Stimulated activated naive CD8-positive, alpha-beta T cell treated with anti-CD3 and anti-CD28 coated beads, Interleukin-15, amount 100 ng/mL, for 72 hours (primary cell): Measurements from ENCODE around the gene LILRB4.
"Not testable (repeated sequence)": the region's sequence is repeated elsewhere in the genome, so short reads cannot be mapped to it uniquely, and the experiment has no call there.

Experiments used
- ATAC-seq: fragments of 150-1000 bp; cut with Tn5 transposase; 2 replicates; pipeline ENCODE4 v1.10.0; 2021; ENCODE audit warnings: mild to moderate bottlenecking, moderate library complexity
- DNase-seq, 2 donors: peaks; one replicate each; pipeline ENCODE4 v3.0.0; 2021 to 2022
- H3K27ac Mint-ChIP-seq, 2 donors: one replicate each; pipeline ENCODE4 v1.8.0; 2022; ENCODE audit warnings: mild to moderate bottlenecking in 2 of 2, mixed read lengths in 2 of 2, moderate library complexity in 2 of 2
- H3K27me3 Mint-ChIP-seq: one replicate; pipeline ENCODE4 v1.8.0; 2022; ENCODE audit warnings: mixed read lengths
- H3K4me1 Mint-ChIP-seq: one replicate; pipeline ENCODE4 v1.8.0; 2022; ENCODE audit warnings: mild to moderate bottlenecking, mixed read lengths
- H3K4me3 Mint-ChIP-seq, 2 donors: one replicate each; pipeline ENCODE4 v1.8.0; 2022; ENCODE audit warnings: mild to moderate bottlenecking in 2 of 2, mixed read lengths in 2 of 2, moderate library complexity in 1 of 2
- H3K9me3 Mint-ChIP-seq, 2 donors: one replicate each; pipeline ENCODE4 v1.8.0; 2022; ENCODE audit warnings: mixed read lengths in 2 of 2

Gene LILRB4

GRCh38 chr19:54697716-54698115, 34.9 kb downstream of the LILRB4 start:
- ATAC-seq, H3K9me3 Mint-ChIP-seq, H3K4me3 Mint-ChIP-seq, DNase-seq, H3K4me1 Mint-ChIP-seq, H3K27ac Mint-ChIP-seq: not testable (repeated sequence)
- H3K27me3 Mint-ChIP-seq: peaks cover 42% of the 10 kb centered on the region

GRCh38 chr19:54704928-54705327, 42.1 kb downstream of the LILRB4 start:
- no peak for ATAC-seq
- peak overlapping the region in 1 of 2 donors; percentile 77 for H3K27ac Mint-ChIP-seq
- peaks cover 19% of the 10 kb centered on the region for H3K4me1 Mint-ChIP-seq

GRCh38 chr19:54707962-54708361, 45.2 kb downstream of the LILRB4 start:
- Mint-ChIP-seq H3K4me3 (no peak overlapping the region), H3K27ac (peak overlapping the region in 1 of 2 donors; percentile 46), H3K27me3 (peaks cover 13% of the 10 kb centered on the region), H3K9me3 (no peaks in the 10 kb centered on the region), H3K4me1 (peaks cover 26% of the 10 kb centered on the region)
- peak; percentile 72 for ATAC-seq
- DNase-seq: peak in 1 of 2 donors; percentile 22

More at GRCh38 chr19:54704928-54705327, 42.1 kb downstream of the LILRB4 start:
- no peak for DNase-seq
- H3K4me3 Mint-ChIP-seq: no peak overlapping the region
- peaks cover 14% of the 10 kb centered on the region for H3K27me3 Mint-ChIP-seq
- no peaks in the 10 kb centered on the region for H3K9me3 Mint-ChIP-seq

GRCh38 chr19:54708781-54709180, 46.0 kb downstream of the LILRB4 start:
- Mint-ChIP-seq H3K4me3 (no peak overlapping the region), H3K27me3 (peaks cover 20% of the 10 kb centered on the region)
- no peak for ATAC-seq

GRCh38 chr19:54709212-54709948, 46.6 kb downstream of the LILRB4 start:
- ATAC-seq (no peak), DNase-seq (no peak)
- Mint-ChIP-seq H3K9me3 (no peaks in the 10 kb centered on the region), H3K4me3 (no peak overlapping the region), H3K4me1 (peaks cover 26% of the 10 kb centered on the region), H3K27ac (peak overlapping the region in 1 of 2 donors; percentile 46), H3K27me3 (peaks cover 20% of the 10 kb centered on the region)

More at GRCh38 chr19:54708781-54709180, 46.0 kb downstream of the LILRB4 start:
- no peak for DNase-seq
- Mint-ChIP-seq H3K4me1 (peaks cover 26% of the 10 kb centered on the region), H3K27ac (no peak overlapping the region), H3K9me3 (no peaks in the 10 kb centered on the region)

GRCh38 chr19:54709956-54710355, 47.2 kb downstream of the LILRB4 start:
- Mint-ChIP-seq H3K27me3 (peaks cover 20% of the 10 kb centered on the region), H3K4me3 (peak overlapping the region in 1 of 2 donors; percentile 38), H3K4me1 (peaks cover 26% of the 10 kb centered on the region)
- DNase-seq, H3K9me3 Mint-ChIP-seq, ATAC-seq, H3K27ac Mint-ChIP-seq: not testable (repeated sequence)
